Measurements from ENCODE around the gene COLEC11.
"Not testable (repeated sequence)": the region's sequence is repeated elsewhere in the genome, so short reads cannot be mapped to it uniquely, and the experiment has no call there.

Gene COLEC11

DNA sequence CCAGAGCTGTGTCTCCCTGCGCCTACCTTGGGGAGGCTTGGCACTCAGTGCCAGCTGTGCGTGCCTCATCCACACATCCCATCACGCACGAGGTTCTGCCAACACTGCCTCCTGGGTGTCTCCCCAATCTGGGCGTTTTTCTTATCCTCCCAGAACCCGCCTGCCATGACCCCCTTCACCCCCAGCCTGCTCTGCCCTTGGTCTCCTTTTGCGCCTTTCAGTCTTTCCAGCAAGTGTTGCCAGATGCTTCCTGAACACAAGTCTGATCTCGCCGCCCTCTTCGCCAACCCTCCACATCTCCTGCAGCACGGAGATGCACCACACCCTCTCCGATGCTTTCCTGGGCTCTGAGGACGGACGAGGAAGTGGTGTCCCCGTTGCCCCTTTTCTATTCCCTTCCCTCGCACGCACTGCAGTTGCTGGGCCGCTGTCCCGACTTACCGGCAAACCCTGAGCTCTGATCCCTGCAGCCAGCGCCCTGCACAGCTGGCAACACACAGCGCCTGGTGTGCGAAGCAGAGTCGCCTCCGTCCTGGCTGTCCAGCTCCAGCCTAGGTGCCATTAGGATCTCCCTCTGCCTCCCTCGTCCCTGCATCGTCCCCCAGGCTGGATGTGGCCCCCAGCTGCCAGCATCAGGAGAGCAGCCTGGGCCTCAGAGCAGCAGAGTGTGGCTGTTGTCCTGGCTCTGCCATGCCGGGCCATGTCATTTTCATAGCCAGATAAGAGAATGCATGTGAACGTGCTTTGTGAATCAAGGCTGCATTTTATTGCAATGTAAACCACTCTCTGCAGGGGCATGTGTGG is 40.5 kb downstream of the COLEC11 start:
- TF ChIP-seq, protein P1, sequence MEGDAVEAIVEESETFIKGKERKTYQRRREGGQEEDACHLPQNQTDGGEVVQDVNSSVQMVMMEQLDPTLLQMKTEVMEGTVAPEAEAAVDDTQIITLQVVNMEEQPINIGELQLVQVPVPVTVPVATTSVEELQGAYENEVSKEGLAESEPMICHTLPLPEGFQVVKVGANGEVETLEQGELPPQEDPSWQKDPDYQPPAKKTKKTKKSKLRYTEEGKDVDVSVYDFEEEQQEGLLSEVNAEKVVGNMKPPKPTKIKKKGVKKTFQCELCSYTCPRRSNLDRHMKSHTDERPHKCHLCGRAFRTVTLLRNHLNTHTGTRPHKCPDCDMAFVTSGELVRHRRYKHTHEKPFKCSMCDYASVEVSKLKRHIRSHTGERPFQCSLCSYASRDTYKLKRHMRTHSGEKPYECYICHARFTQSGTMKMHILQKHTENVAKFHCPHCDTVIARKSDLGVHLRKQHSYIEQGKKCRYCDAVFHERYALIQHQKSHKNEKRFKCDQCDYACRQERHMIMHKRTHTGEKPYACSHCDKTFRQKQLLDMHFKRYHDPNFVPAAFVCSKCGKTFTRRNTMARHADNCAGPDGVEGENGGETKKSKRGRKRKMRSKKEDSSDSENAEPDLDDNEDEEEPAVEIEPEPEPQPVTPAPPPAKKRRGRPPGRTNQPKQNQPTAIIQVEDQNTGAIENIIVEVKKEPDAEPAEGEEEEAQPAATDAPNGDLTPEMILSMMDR (IDR thresholded peaks at IDR 0.05; ENCODE audit: extremely low read depth, insufficient read depth, missing control alignments): no peak
- no peak for DNase-seq (ENCODE audit: low spot score)
- in situ Hi-C loops (cut with MboI; ENCODE audit: low pct_unique_long_range_greater_than_20kb, low sequenced_read_pairs, unreplicated experiment): no loop called here

DNA sequence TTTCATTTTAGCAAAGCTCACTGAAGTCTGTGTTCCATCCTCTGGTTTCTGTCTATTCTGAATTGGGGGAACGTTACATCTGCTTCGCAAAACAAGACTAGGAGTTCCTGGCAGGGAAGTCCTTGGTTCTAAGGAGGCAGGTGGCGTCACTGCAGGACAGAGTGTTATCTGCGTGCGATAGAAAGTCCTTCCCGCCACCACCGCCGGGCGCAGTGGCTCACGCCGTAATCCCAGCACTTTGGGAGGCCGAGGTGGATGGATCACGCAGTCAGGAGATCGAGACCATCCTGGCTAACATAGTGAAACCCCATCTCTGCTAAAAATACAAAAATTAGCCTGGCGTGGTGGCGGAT is 41.0 kb downstream of the COLEC11 start:
- in situ Hi-C loops (cut with MboI; ENCODE audit: low pct_unique_long_range_greater_than_20kb, low sequenced_read_pairs, unreplicated experiment); DNase-seq (ENCODE audit: low spot score): not testable (repeated sequence)

DNA sequence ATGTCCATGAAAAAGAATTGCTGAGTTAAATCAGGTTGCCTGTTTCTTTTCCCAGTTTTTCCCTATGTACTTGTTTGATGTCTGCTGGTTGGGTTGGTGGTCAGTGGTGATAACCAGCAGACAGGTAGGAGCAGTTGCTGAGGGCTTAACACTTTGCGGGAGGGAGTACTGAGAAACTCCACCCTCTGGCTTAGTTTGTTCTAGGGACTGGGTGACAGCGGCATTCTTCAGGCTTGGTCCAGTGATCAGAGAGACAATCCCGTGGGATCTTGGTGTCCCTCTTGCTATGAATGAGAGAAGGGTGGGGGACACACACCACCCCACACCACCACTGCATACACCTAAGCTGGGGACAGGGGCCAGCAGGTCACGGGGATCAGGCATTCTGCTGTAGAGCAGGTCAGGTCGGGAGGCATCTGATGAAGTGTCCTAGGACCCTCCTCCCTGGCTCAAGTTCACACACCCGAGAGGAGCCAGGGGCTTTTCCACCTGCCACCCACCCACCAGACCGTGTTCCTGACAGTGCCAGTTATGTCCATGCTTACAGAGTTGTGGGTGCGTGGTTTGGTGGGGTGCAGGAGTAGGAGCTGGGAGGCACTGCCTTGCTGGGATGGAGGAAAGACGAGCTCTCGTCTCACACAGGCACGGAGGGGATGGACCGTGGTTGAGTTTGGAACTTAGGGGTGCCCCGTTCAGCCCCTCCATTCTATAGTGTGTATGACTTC is 41.8 kb downstream of the COLEC11 start:
- in situ Hi-C loops (cut with MboI; ENCODE audit: low pct_unique_long_range_greater_than_20kb, low sequenced_read_pairs, unreplicated experiment): no loop called here
- no peak for DNase-seq (ENCODE audit: low spot score)
- TF ChIP-seq, protein P1 (IDR thresholded peaks at IDR 0.05; ENCODE audit: extremely low read depth, insufficient read depth, missing control alignments): no peak

DNA sequence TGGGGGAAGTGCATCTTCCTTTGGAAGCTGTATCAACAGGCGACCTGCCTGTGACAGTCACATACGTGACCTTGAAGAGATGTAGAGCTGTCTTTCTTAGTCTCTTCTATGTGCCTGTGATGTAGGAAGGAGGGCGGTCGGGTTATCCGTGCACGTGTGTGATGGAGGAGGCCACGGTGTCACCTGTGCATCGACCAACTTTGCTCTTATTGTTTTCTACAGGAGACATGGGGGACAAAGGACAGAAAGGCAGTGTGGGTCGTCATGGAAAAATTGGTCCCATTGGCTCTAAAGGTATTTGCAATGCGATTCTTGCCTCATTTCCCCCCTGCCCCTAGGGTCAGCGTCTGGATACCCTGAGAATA is 42.4 kb downstream of the COLEC11 start:
- TF ChIP-seq, protein P1 (IDR thresholded peaks at IDR 0.05; ENCODE audit: extremely low read depth, insufficient read depth, missing control alignments): no peak
- in situ Hi-C loops (cut with MboI; ENCODE audit: low pct_unique_long_range_greater_than_20kb, low sequenced_read_pairs, unreplicated experiment): no loop called here
- no peak for DNase-seq (ENCODE audit: low spot score)

DNA sequence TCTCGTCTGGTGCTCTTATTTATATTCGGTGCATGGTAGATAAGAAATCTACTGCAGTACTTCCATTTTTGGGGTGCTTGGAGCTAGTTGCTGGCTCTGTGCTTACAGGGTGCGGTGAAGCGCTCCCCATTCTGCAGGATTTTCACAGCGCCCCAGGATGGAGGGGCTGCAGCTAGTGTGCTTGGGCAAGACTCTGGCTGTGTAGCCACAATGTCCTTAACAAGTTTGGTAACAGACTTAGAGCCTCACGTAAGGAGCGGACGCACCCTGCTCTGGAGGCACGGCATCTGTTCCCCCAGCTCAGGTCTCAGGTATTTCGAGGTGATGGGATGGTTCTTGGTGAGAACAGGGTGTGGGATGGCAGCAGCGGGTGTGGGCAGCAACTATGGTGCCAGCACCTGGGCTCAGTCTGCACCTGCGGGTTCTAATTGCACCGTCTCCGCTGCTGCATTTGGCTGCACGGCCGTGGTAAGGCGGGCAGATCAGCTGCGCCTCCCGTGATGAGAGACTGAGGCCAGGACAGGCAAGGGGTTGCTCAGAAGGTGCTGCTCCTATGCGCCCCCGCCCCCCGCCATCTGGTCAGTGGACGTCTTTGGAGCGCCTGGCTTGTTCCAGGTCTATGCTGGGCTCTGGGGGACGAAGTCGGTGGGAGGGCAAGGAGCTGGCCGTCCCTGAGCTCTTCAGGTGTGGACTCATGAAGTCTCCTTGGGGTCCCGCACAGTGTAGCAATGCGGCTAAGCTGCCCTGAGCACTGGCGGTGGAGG is 43.0 kb downstream of the COLEC11 start:
- TF ChIP-seq, protein P1 (IDR thresholded peaks at IDR 0.05; ENCODE audit: extremely low read depth, insufficient read depth, missing control alignments): no peak
- in situ Hi-C loops (cut with MboI; ENCODE audit: low pct_unique_long_range_greater_than_20kb, low sequenced_read_pairs, unreplicated experiment): no loop called here
- no peak for DNase-seq (ENCODE audit: low spot score)

DNA sequence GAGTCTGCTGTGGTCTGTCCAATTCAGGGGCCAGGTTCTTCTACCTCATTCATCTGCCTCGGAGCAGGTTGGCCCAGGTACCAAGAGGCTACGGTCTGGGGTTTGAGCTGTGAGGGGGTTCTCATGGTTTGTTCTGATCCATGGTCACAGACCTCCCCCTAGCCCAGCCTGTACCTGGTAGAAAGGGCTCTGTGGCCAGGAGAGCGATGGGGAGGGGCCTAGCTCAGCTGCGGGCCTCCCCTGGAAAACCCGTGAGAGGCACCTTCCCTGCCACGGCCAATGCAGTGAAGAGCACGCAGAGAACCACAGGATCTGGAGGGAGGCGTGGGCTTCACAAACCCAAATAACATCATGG is 43.5 kb downstream of the COLEC11 start:
- DNase-seq (ENCODE audit: low spot score): no peak
- in situ Hi-C loops (cut with MboI; ENCODE audit: low pct_unique_long_range_greater_than_20kb, low sequenced_read_pairs, unreplicated experiment): no loop called here
- TF ChIP-seq, protein P1 (IDR thresholded peaks at IDR 0.05; ENCODE audit: extremely low read depth, insufficient read depth, missing control alignments): no peak

All from GM13977 (cell line).